Stimulated activated CD8-positive, alpha-beta memory T cell treated with anti-CD3 and anti-CD28 coated beads, Interleukin-4, amount 100 ng/mL, for 4 hours (primary cell): ENCODE measurements around the gene SEPTIN2.
"Not testable (repeated sequence)": the region's sequence is repeated elsewhere in the genome, so short reads cannot be mapped to it uniquely, and the experiment has no call there.

Source experiments
- DNase-seq, 2 donors: peaks; one replicate each; pipeline ENCODE4 v3.0.0-alpha.2; 2020; ENCODE audit warnings: low read depth in 2 of 2, low spot score in 1 of 2

The SEPTIN2 gene

DNA sequence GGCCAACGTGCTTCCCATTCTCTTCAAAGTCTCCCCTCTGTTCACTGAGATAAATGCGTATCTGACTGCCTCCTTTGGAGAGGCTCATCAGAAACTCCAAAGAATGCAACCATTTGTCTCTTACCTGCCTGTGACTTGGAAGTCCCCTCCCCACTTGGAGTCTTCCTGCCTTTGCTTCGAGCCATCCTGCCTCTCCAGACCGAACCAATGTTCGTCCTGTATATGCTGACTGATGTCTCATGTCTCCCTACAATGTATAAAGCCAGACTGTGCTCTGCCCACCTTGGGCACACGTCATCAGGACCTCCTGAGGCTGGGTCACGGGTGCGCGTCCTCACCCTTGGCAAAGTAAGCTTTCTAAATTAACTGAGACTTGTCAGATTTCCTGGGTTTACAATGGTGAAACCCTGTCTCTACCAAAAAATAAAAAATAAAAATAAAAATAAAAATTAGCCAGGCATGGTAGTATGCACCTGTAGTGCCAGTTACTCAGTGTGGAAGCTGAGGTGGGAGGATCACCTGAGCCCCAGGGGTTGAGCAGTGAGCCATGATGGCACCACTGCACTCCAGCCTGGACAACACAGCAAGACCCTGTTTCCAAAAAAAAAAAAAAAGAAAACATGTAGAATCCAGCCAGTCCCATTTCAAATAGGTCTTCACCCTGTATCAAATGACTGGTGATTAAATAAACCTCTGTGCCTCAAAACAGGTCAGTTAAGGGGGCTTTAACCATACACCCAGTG, 29.2 kb upstream of the SEPTIN2 start:
- no peak for DNase-seq

DNA sequence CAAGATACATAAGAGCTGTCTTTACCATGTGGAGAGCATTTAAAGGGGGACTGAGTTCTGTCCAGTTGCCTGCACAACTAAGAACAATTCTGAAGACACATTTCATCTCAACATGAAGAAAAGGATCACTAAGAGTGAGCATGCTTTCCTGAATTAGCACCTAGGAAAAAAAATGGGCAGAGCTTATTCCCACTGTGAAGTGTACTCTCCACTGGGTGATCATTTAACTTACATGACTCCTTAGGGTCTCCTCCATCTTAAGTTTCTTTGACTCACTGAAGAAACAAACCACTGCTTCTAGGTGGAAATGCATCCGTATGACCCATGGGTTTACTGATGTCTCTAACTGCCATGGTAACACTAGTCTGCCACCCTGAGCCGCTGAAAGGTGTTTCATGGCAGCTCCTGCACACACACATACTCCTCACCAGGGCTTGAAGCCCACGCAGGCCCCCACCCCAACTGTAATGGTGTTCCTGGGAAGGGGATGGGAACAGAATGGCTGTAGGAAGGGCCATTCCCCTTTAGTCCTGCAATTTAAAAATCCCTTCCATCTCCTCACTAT, 27.3 kb upstream of the SEPTIN2 start:
- DNase-seq = no peak

DNA sequence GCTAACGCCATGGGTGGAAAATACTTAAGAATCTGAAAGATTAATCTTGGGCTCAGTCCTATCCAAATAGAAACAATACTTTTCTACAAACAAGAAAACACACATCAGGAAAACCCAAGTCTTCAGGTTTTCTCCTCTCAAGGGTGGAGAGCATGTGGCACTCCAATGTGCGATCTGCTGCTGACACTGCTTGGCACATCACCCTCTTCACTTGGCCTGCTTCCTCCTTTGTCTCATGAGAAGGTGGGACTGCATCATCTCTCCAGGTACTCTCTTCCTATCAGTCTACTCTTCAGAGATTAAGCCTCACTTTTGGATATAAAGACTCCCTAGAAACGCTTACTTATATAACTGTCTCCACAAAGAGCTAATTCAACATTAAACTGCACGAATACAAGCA, 26.7 kb upstream of the SEPTIN2 start:
- DNase-seq = no peak

DNA sequence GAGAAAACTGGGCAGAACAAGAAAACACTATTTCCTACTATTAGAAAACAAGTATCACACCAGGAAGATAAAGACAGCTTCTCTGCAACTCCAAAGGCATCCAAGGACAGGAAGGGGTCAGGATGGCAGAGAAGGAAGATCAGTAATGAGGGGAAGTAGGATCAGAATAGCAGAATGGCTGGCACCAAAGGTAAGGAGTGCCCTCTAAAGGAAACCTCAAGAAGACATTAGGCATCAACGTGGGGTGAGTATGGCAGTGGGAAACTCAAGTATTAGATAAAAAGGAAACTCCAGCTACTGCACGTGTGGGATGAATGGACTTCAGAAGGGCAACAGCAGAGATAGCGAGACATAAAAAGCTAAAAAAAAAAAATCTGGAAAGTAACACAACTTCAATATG, 26.1 kb upstream of the SEPTIN2 start:
- DNase-seq = no peak

DNA sequence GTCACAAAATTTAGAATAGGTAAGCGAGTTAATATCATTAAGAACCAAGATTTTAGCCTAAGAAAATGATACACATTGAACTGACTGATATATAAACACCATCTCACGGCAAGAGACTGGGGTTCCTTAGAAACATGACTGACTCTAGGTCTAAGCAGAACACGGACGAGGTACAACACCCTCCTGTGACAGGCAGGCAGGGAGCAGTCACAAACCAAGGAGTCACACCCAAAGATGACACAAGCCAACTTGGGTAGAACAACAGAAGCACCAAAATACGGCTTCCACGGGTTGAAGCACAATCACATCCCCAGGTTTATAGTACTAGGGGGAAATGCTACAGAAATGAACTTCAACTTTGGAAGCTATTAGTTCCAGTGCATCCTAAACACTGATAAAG, 24.6 kb upstream of the SEPTIN2 start:
- DNase-seq = no peak

DNA sequence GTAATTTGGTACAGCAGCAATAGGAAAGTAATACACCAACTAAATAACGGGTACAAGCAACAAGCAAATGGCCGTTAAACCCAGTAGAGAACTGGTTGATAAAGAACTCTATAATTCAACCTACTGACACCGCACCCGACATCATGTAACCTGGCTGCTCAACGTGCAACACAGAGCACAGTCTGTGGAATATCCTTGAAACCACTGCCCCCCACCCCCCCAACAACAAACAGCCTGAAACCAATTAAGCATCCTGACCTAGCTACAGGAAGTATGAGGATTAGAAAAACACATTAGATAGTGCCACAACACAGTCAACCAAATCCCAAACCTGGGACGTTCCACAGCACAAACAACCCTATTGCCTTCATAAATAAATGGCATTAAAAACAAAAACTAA, 23.7 kb upstream of the SEPTIN2 start:
- no peak for DNase-seq

DNA sequence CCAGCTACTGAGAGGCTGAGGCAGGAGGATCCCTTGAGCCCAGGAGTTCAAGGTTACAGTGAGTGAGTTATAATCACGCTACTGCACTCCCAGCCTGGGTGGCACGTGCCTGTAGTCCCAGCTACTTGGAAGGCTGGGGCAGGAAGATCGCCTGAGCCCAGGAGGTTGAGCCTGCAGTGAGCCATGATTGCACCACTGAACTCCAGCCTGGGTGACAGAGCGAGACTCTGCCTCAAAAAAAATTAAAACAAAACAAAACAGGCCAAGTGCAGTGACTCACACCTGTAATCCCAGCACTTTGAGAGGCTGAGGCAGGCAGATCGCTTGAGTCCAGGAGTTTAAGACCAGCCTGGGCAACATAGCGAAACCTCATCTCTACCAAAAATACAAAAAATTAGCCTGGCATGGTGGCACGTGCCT, 22.3 kb upstream of the SEPTIN2 start:
- not testable (repeated sequence) for DNase-seq

DNA sequence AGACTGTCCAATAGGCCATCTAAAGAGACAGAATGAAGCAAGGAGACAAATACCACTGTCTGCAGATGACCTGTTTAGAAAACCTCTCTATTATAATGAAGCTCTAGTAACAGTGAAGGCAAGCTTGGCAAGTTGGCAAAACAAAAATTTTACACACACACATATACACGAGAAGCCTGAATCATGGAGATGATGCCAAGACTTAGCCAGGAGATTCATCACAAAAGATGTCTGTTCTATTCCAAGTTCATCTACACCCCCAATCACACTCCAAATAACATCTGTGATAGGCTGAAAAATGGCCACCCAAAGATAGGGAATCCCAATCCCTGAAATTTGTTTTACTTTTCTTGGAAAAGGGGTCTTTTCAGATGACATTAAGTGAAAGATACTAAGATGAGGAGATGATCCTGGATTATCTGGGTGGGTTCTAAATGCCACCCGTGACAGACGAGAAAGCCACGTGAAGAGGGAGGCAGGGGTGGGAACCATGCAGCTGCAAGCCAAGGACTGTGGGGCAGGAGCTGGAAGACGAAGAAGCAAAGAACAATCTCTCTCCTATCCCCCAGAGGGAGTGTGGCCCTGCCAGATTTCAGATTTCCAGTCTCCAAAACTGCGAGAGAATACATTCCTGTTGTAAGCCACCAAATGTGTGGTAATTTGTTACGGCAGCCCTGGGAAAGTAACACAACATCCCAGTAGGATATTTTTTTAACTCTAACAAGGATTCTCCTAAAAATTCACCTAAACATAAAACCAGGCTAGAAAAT, 20.2 kb upstream of the SEPTIN2 start:
- no peak for DNase-seq

DNA sequence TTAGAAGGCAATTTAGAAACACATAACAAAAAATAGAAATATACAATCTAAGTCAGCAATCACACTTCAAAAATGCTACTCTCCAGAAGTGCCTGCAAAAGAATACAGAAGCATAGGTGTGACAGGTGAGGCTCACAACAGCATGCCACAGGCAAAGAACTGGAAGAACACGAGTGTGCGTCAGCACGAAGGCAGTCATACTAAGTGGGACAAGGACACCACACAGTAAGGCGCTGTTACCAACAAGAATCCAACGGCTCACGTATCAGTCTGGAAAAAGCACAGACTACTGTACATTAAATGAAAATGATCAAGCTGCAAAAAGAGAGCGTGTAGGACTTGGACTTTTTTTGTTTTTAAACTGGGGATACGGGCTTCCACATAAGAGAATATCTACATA, 19.0 kb upstream of the SEPTIN2 start:
- no peak for DNase-seq

DNA sequence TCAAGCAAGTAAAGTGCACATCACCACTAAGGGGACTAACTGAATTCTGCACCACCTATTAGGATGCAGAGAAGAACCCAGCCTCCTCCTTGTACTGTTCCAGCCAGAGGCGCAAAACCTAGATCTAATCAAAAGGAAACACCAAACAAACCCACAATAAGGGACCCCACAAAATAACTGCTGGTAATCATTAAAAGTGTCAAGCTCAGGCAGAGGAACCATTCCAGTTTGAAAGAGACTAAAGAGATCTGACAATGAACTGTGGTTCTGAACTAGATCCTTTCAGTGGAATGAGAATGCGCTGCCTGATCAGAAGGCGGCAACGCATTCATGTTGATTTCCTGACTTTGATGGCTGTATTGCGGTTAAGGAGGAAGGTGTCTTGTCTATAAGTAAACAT, 17.1 kb upstream of the SEPTIN2 start:
- DNase-seq = no peak

DNA sequence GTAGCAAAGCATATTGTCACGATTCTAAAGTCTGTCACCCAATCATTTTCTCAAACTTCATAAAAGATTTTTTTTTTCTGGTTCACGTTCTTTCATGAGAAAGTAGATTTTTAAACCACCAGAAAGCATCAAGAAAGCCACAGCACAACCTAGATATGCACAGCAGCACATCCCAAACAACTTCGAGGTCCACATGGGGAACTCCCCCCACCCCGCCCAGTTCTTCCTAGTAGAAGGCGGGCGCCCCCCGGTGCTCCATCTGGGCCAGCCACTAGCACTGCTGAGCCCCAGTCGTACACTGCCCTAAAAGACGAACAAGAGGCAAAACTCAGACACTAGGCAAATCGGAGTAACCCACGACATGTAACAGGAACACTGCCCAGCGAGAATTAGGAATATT, 15.7 kb upstream of the SEPTIN2 start:
- no peak for DNase-seq

DNA sequence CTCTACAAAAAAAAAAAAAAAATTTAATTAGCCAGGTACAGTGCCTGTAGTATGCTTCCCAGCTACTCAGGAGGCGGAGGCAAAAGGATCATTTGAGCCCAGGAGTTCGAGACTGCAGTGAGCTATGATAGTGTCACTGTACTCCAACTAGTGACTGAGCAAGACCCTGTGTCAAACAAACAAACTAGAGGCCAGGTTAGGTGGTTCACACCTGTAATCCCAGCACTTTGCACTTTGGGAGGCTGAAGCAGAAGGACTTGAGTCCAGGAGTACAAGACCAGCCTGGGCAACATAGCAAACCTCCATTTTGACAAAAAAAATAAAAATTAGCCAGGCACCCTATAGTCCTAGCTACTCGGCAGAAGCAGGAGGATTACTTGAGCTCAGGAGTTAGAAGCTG, 13.6 kb upstream of the SEPTIN2 start:
- DNase-seq = no peak

DNA sequence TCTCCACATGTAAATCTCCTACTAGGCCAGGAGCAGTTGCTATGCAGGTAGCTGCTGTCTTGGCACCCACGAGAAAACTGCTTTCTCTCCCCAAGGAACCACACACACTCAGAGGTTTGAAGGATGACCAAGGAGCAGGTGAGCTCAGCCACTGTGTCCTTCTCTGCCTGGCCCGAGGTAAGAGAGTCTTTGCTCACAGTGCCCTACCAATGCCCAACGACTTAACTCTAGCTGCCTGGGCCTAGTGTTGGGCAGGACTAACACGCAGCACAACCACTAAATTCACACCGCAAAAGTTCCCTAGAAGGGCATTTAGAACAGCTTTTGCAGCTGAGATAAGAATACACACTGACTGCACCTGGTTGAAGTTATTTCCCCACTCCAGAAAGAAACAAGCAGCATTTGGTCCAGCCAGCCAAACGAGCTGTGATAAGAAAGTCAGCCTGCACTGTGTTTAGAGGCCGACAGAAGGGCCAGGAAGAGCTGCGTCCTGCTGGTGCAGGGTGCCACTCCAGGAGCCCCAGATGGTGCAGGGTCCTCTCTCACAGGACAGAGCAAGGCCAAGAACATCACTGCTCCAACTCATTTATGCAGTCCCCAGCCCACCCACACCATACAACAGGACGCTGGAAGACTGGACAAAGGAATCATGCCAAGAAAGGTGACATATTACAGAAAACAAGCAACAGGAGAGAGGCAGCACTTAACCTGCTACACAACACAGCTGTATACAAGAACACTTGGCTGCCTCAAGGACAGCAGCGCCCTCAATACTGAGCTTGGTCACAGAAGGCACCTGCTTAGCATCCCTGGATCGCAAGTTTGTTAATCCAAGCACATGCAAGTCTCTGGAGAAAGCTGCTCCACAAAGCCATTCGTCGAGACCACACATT, 12.7 kb upstream of the SEPTIN2 start:
- no peak for DNase-seq

DNA sequence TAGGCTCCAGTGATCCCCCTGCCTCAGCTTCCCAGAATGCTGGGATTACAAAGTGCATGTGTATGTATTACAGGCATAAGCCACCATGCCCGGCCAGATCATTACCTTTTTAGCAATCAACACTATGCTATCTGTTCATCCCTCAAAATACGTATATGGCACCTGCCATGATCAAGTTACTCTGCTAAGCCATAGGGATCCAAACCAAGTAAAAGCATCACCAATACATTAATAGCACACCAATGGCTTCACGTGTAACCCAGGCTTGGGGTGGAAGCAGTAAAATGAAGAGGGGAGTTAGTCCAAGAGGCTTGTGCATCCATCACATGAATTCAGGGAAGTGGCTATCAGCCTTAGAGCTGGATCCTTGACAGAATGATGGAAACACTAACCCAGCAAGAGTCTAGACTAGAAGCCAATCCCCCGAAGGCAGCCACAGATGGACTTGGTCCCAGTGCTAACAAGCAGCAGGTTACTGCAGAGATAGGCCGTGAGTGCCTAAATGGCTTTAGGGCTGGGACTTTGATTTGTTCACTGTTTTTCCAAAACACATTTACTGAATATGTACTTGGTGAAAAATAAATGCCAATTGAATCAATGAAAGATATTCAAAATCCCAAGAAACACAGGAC, 11.6 kb upstream of the SEPTIN2 start:
- DNase-seq = no peak

DNA sequence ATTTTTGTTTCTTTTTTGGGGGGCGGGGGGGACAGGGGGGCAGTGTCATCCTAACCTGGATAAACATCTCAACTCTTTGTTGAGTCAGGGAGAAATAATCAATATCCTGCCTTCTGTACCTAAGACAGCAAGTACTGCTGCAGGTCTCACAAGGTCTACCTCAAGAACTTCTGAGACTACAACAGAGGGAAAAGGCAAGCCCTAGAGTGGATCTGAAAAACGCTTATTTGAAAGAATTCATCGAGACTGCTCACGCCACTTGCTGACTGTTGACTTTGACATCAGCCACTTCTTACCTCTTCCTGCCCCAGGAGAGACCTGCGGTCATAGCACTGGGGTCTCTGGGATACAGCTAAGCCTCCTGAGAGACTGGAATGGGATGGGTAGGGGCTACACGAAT, 8.7 kb upstream of the SEPTIN2 start:
- DNase-seq = no peak

DNA sequence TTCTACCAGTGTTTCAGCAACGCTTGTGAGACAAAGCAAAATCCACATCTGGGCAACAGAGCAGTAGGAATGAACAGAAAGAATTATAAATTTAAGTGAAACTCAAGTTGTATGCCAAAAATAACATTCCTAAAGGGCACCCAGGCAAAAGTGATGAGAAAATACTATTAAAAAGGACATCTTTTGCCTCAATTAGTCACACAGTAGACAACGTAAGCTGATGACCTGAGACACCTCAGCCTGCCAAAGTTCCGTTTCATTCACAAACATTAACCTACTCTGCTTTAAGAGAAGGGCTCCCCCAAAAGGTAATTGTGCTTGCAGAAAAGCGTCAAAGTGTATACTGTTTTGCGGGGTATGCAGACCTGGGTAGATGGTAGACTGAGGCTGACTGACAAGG, 7.5 kb upstream of the SEPTIN2 start:
- no peak for DNase-seq

DNA sequence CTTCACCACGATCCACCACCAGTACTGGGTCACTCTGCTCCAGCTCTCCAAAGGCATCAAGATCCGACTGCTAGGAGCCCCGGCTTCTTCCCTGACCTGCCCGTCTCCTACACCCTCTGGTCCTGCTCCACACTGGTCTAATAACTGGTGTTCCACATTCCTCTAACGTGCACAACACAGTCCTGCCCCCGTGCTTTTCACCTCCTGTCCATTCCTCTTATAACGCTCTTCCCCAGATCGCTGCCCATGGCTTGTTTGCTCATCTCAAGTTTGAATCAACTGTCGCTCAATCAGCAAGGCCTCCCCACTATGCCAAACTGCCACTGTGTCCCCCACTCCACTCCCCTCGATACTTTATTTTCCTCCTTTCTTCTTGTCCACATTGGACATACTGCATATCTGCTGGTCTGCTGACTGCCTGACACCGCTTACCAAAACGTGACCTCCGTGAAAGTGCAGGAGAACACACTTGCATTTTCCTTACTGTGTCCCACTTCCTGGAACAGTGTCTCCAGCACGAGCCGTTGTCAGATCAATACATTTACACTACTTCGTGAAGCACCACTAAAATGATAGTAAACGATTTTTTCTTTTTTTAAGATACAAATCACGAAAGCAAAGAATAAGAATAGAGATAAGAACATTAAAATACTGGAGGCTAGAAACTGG, 6.8 kb upstream of the SEPTIN2 start:
- DNase-seq = no peak

DNA sequence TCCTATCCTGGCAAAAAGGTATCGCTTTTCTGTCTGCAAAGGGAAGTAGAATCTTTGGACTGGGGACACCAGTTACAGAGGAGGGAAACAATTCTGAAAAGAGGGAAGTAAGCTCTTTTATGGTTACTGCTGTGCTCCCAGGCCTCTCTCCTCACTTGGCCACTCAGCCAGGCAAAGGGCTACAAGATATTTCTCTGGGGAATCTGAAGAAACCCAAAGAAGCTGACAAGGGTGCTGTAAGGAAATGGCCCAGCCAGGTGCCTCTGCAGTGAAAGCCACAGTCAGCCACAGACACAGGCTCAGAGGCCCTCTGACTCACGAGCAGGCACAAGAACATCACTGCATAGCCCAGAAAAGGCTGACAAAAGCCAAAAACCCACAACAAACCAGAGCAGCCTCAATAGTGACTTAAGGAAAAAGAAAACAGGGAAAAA, 6.0 kb upstream of the SEPTIN2 start:
- DNase-seq = peak; percentile 39 to 44

DNA sequence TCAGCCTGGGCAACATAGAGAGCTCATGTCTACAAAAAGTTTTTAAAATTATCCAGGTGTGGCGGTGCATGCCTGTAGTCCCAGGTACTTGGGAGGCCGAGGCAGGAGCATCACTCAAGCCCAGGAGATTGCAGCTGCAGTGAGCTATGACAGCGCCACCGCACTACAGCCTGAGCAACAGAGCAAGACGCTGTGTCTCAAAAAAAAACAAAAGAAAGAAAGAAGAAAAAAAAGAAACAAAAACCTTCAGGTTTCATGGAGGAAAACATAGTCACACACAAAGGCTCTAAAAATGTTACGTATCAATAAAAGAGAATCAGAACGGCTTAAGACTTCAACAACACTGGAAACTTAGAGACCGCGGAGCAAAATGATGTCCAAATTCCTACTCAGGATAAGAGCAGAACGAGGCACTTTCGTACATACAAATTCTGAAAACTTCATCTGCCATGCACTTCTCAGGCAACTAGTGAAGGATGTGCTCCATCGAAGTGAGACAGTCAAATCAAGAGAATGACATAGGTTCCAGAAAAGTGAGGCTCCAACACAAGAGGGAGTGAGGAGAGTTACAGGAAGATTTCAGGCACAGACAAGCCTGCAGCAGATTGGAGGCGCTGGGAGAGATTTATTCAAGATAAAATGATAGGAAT, 4.7 kb upstream of the SEPTIN2 start:
- DNase-seq = no peak

DNA sequence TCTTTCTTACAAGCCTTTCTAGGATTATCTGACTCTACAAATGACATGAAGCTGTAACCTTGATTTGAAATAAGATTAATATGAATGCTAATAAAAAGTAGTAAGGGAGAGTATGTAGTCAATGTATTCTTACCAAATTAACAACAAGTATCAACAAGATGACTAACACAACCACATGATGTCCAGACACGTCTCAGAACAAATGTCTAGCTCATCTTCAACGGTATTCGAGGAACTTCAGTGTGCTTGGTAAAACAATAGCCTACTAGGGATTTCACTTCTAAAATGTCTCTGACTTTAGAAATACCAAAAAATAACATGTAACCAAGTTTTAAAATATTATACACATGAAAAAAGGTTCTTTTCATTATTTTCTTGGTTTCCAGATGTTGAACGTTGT, 3.6 kb upstream of the SEPTIN2 start:
- no peak for DNase-seq
